SU-DHL-6 (cell line): Measurements from ENCODE around the gene RABGGTA.

Experiments
- CTCF ChIP-seq: fragments of 200-600 bp; sonication (generic); IDR thresholded peaks from one replicate; pipeline ENCODE4 v1.5.1; 2017; ENCODE audit warnings: antibody characterized with exemption, mild to moderate bottlenecking, low read length, moderate library complexity; ENCODE audit not compliant: insufficient read depth, poor library complexity, severe bottlenecking
- EZH2phosphoT487 ChIP-seq: fragments of 200-600 bp; sonication (generic), shearing (Covaris generic); conservative IDR thresholded peaks from 2 replicates; pipeline ENCODE4 v1.6.1; 2018; ENCODE audit warnings: mild to moderate bottlenecking, antibody characterized with exemption, low read length, moderate library complexity, mixed read lengths

- no peak for TF ChIP-seq CTCF
- TF ChIP-seq EZH2phosphoT487 = no peak
Measured at GRCh38 chr14:24313913-24314312, 42.5 kb upstream of the RABGGTA start.
